Measurements from ENCODE around the gene CGB1. TPM values are rescaled to one million over a fixed set of nuclear protein-coding genes. Genes with fewer than 3 reads are reported as not detected.

CGB1 gene
- total RNA-seq, 1 donor from 2014 or later: 13.7 TPM

GRCh38 chr19:48988286-48988685 lies 48.4 kb downstream of the CGB1 start:
- Histone ChIP-seq H3K27me3 (ENCODE audit: control insufficient read depth, insufficient read depth, low read length) (no peaks in the 10 kb centered on the region), H3K36me3 (ENCODE audit: control insufficient read depth, insufficient read depth, low read length) (no peaks in the 10 kb centered on the region), H3K4me3 (ENCODE audit: low read depth, low read length) (no peak overlapping the region)
- DNase-seq (ENCODE audit: low read depth): no peak
- TF ChIP-seq CTCF (IDR thresholded peaks at IDR 0.05; ENCODE audit: insufficient read depth, low read length, poor library complexity, severe bottlenecking): no peak

GRCh38 chr19:48987323-48987722 lies 49.4 kb downstream of the CGB1 start:
- peaks cover 1% of the 10 kb centered on the region for H3K36me3 ChIP-seq (ENCODE audit: control insufficient read depth, insufficient read depth, low read length)
- H3K4me3 ChIP-seq (ENCODE audit: low read depth, low read length): no peak overlapping the region
- no peak for DNase-seq (ENCODE audit: low read depth)
- no peak for TF ChIP-seq CTCF (IDR thresholded peaks at IDR 0.05; ENCODE audit: insufficient read depth, low read length, poor library complexity, severe bottlenecking)
- no peaks in the 10 kb centered on the region for H3K27me3 ChIP-seq (ENCODE audit: control insufficient read depth, insufficient read depth, low read length)

- DNase-seq (ENCODE audit: low read depth): no peak
- Histone ChIP-seq H3K4me3 (ENCODE audit: low read depth, low read length) (no peak overlapping the region), H3K36me3 (ENCODE audit: control insufficient read depth, insufficient read depth, low read length) (peaks cover 1% of the 10 kb centered on the region), H3K27me3 (ENCODE audit: control insufficient read depth, insufficient read depth, low read length) (no peaks in the 10 kb centered on the region)
- no peak for TF ChIP-seq CTCF (IDR thresholded peaks at IDR 0.05; ENCODE audit: insufficient read depth, low read length, poor library complexity, severe bottlenecking)
These were observed 50.5 kb downstream of the CGB1 start for GRCh38 chr19:48986211-48986610.

GRCh38 chr19:48985711-48986110 lies 51.0 kb downstream of the CGB1 start:
- TF ChIP-seq CTCF (IDR thresholded peaks at IDR 0.05; ENCODE audit: insufficient read depth, low read length, poor library complexity, severe bottlenecking): no peak
- DNase-seq (ENCODE audit: low read depth): no peak
- Histone ChIP-seq H3K27me3 (ENCODE audit: control insufficient read depth, insufficient read depth, low read length) (no peaks in the 10 kb centered on the region), H3K36me3 (ENCODE audit: control insufficient read depth, insufficient read depth, low read length) (peaks cover 1% of the 10 kb centered on the region), H3K4me3 (ENCODE audit: low read depth, low read length) (no peak overlapping the region)

Other genes starting within 250 kb of the CGB1 start
- 47.7 and 56.8 TPM in 2 replicates for gene BCAT2, start 225.9 kb downstream of the CGB1 start, total RNA-seq
- gene HSD17B14, start 200.4 kb downstream of the CGB1 start, total RNA-seq: 10.2 and 15.0 TPM in 2 replicates
- 10.0 and 11.1 TPM in 2 replicates for gene PLEKHA4, start 168.3 kb downstream of the CGB1 start, total RNA-seq
- gene PPP1R15A, start 164.5 kb downstream of the CGB1 start, total RNA-seq: 225 and 233 TPM in 2 replicates
- not detected in 2 replicates for gene TULP2, start 138.2 kb downstream of the CGB1 start, total RNA-seq
- gene NUCB1, start 136.6 kb downstream of the CGB1 start, total RNA-seq: 248 and 260 TPM in 2 replicates
- 1.0 and 1.5 TPM in 2 replicates for gene DHDH, start 103.2 kb downstream of the CGB1 start, total RNA-seq
- 128 and 140 TPM in 2 replicates for gene BAX, start 82.0 kb downstream of the CGB1 start, total RNA-seq
- gene FTL, start 71.6 kb downstream of the CGB1 start, total RNA-seq: 2,415 and 2,688 TPM in 2 replicates
- gene GYS1, start 43.6 kb downstream of the CGB1 start, total RNA-seq: 23.1 and 24.8 TPM in 2 replicates
- 174 and 177 TPM in 2 replicates for gene RUVBL2, start 43.0 kb downstream of the CGB1 start, total RNA-seq
- gene LHB, start 19.8 kb downstream of the CGB1 start, total RNA-seq: 8.2 and 8.4 TPM in 2 replicates
- gene CGB3, start 12.6 kb downstream of the CGB1 start, total RNA-seq: not detected in 2 replicates
- 1.9 and 5.1 TPM in 2 replicates for gene CGB2, start 5.0 kb downstream of the CGB1 start, total RNA-seq
- gene CGB5, start 7.0 kb upstream of the CGB1 start, total RNA-seq: 0.89 TPM in 1 of 2 replicates, not detected in the other
- 3.3 and 7.4 TPM in 2 replicates for gene CGB8, start 12.2 kb upstream of the CGB1 start, total RNA-seq
- 5.5 and 14.4 TPM in 2 replicates for gene CGB7, start 20.9 kb upstream of the CGB1 start, total RNA-seq
- 0.58 TPM in 1 of 2 replicates, not detected in the other for gene NTF4, start 27.9 kb upstream of the CGB1 start, total RNA-seq
- gene KCNA7, start 35.8 kb upstream of the CGB1 start, total RNA-seq: not detected in 2 replicates
- 108 and 135 TPM in 2 replicates for gene SNRNP70, start 48.6 kb upstream of the CGB1 start, total RNA-seq
- 3.4 and 5.8 TPM in 2 replicates for gene LIN7B, start 77.5 kb upstream of the CGB1 start, total RNA-seq
- gene C19orf73, start 82.2 kb upstream of the CGB1 start, total RNA-seq: 4.2 and 4.6 TPM in 2 replicates
- 0.88 and 10.9 TPM in 2 replicates for gene PPFIA3, start 82.6 kb upstream of the CGB1 start, total RNA-seq
- gene HRC, start 118.5 kb upstream of the CGB1 start, total RNA-seq: not detected in 2 replicates
- gene TRPM4, start 120.9 kb upstream of the CGB1 start, total RNA-seq: 13.5 and 16.7 TPM in 2 replicates